ENCODE results near the gene WFDC13. TPM values are rescaled to one million over a fixed set of nuclear protein-coding genes. Genes with fewer than 3 reads are reported as not detected.

WFDC13 gene
- total RNA-seq, 1 experiment from 2014 or later, result not detected

- ChIA-PET POLR2A (no interaction called here), CTCF (no interaction called here)
- ATAC-seq, result no peak
- Mint-ChIP-seq H3K36me3 (peaks cover 6% of the 10 kb centered on the region), H3K27ac (no peak within 1 kb of the TSS), H3K4me1 (no peaks in the 10 kb centered on the region), H3K9me3 (peaks cover 52% of the 10 kb centered on the region), H3K27me3 (ENCODE audit: low read depth) (no peaks in the 10 kb centered on the region), H3K4me3 (no peak within 1 kb of the TSS)
- no peak for DNase-seq (ENCODE audit: low spot score)
- TF ChIP-seq, protein P1, sequence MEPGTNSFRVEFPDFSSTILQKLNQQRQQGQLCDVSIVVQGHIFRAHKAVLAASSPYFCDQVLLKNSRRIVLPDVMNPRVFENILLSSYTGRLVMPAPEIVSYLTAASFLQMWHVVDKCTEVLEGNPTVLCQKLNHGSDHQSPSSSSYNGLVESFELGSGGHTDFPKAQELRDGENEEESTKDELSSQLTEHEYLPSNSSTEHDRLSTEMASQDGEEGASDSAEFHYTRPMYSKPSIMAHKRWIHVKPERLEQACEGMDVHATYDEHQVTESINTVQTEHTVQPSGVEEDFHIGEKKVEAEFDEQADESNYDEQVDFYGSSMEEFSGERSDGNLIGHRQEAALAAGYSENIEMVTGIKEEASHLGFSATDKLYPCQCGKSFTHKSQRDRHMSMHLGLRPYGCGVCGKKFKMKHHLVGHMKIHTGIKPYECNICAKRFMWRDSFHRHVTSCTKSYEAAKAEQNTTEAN (CRISPR knock-in tag; IDR thresholded peaks at IDR 0.05), result no peak
- TF ChIP-seq CREB1 (CRISPR knock-in tag; IDR thresholded peaks at IDR 0.05) (no peak), SMAD3 (CRISPR knock-in tag; IDR thresholded peaks at IDR 0.05; ENCODE audit: borderline replicate concordance) (no peak), PREB (CRISPR knock-in tag; IDR thresholded peaks at IDR 0.05; ENCODE audit: borderline replicate concordance) (no peak), TEAD4 (CRISPR knock-in tag; IDR thresholded peaks at IDR 0.05) (no peak), NR3C1 (CRISPR knock-in tag; conservative IDR thresholded peaks at IDR 0.05; ENCODE audit: low read depth) (no peak), NR2C2 (CRISPR knock-in tag; IDR thresholded peaks at IDR 0.05) (no peak)
- TF ChIP-seq, protein P2, sequence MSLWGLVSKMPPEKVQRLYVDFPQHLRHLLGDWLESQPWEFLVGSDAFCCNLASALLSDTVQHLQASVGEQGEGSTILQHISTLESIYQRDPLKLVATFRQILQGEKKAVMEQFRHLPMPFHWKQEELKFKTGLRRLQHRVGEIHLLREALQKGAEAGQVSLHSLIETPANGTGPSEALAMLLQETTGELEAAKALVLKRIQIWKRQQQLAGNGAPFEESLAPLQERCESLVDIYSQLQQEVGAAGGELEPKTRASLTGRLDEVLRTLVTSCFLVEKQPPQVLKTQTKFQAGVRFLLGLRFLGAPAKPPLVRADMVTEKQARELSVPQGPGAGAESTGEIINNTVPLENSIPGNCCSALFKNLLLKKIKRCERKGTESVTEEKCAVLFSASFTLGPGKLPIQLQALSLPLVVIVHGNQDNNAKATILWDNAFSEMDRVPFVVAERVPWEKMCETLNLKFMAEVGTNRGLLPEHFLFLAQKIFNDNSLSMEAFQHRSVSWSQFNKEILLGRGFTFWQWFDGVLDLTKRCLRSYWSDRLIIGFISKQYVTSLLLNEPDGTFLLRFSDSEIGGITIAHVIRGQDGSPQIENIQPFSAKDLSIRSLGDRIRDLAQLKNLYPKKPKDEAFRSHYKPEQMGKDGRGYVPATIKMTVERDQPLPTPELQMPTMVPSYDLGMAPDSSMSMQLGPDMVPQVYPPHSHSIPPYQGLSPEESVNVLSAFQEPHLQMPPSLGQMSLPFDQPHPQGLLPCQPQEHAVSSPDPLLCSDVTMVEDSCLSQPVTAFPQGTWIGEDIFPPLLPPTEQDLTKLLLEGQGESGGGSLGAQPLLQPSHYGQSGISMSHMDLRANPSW (CRISPR knock-in tag; conservative IDR thresholded peaks at IDR 0.05; ENCODE audit: low read depth), result no peak
Observed at GRCh38 chr20:45670139-45670538, 31.7 kb upstream of the WFDC13 start, which contains the start of gene WFDC11. WFDC11 (minus strand) TSS chr20:45670239; CDS start chr20:45650600, 19,639 bp downstream.

DNA sequence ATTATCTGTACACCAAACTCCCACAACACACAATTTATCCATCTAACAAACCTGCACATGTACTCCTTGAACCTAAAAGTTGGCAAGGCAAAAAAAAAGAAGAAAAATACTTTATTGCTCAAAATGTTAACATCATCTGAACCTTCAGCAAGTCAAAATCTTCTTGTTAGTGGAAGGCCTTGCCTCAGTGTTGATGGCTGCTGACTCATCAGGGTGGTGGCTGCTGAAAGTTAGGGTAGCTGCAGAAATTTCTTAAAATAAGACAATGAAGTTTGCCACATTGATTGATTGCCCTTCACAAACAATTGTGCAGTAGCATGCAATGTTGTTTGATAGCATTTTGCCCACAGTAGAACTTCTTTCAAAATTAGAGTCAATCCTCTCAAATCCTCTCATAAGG is 29.1 kb upstream of the WFDC13 start:
- TF ChIP-seq CBFB (CRISPR knock-in tag; IDR thresholded peaks at IDR 0.05; ENCODE audit: low read depth) (no peak), NFYB (CRISPR knock-in tag; conservative IDR thresholded peaks at IDR 0.05; ENCODE audit: low read depth) (no peak), OVOL2 (CRISPR knock-in tag; IDR thresholded peaks at IDR 0.05; ENCODE audit: borderline replicate concordance) (no peak), FOXJ3 (CRISPR knock-in tag; IDR thresholded peaks at IDR 0.05; ENCODE audit: borderline replicate concordance) (no peak), ZNF671 (CRISPR knock-in tag; IDR thresholded peaks at IDR 0.05) (no peak), NR1H2 (CRISPR knock-in tag; IDR thresholded peaks at IDR 0.05) (no peak), SMAD3 (CRISPR knock-in tag; IDR thresholded peaks at IDR 0.05; ENCODE audit: borderline replicate concordance) (no peak), FOXK1 (CRISPR knock-in tag; IDR thresholded peaks at IDR 0.05) (no peak), CREM (CRISPR knock-in tag; IDR thresholded peaks at IDR 0.05) (no peak), HMGA2 (CRISPR knock-in tag; IDR thresholded peaks at IDR 0.05) (no peak), NR3C1 (CRISPR knock-in tag; conservative IDR thresholded peaks at IDR 0.05; ENCODE audit: low read depth) (no peak), ZNF121 (CRISPR knock-in tag; IDR thresholded peaks at IDR 0.05) (no peak), ZNF263 (CRISPR knock-in tag; IDR thresholded peaks at IDR 0.05; ENCODE audit: low read depth) (no peak), SP1 (CRISPR knock-in tag; conservative IDR thresholded peaks at IDR 0.05) (no peak), ZNF317 (CRISPR knock-in tag; IDR thresholded peaks at IDR 0.05; ENCODE audit: borderline replicate concordance, low read depth) (no peak), JUN (CRISPR knock-in tag; IDR thresholded peaks at IDR 0.05) (no peak)
- TF ChIP-seq, protein P3, sequence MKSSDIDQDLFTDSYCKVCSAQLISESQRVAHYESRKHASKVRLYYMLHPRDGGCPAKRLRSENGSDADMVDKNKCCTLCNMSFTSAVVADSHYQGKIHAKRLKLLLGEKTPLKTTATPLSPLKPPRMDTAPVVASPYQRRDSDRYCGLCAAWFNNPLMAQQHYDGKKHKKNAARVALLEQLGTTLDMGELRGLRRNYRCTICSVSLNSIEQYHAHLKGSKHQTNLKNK (CRISPR knock-in tag; IDR thresholded peaks at IDR 0.05), result no peak
- TF ChIP-seq, protein P4, sequence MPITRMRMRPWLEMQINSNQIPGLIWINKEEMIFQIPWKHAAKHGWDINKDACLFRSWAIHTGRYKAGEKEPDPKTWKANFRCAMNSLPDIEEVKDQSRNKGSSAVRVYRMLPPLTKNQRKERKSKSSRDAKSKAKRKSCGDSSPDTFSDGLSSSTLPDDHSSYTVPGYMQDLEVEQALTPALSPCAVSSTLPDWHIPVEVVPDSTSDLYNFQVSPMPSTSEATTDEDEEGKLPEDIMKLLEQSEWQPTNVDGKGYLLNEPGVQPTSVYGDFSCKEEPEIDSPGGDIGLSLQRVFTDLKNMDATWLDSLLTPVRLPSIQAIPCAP (CRISPR knock-in tag; IDR thresholded peaks at IDR 0.05), result no peak
- TF ChIP-seq, protein P5, sequence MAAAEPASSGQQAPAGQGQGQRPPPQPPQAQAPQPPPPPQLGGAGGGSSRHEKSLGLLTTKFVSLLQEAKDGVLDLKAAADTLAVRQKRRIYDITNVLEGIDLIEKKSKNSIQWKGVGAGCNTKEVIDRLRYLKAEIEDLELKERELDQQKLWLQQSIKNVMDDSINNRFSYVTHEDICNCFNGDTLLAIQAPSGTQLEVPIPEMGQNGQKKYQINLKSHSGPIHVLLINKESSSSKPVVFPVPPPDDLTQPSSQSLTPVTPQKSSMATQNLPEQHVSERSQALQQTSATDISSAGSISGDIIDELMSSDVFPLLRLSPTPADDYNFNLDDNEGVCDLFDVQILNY (CRISPR knock-in tag; IDR thresholded peaks at IDR 0.05), result no peak
- no peak overlapping the region for H3K27ac Mint-ChIP-seq
- no peaks in the 10 kb centered on the region for H3K27me3 Mint-ChIP-seq (ENCODE audit: low read depth)
- ChIA-PET POLR2A (no interaction called here), CTCF (no interaction called here)
- H3K9me3 Mint-ChIP-seq, result peaks cover 56% of the 10 kb centered on the region
- ATAC-seq, result no peak
- no peak overlapping the region for H3K4me3 Mint-ChIP-seq
- H3K4me1 Mint-ChIP-seq, result no peaks in the 10 kb centered on the region
- no peak for DNase-seq (ENCODE audit: low spot score)
- peaks cover 7% of the 10 kb centered on the region; the same call in 1 of the 2 replicates for H3K36me3 Mint-ChIP-seq

Data from WTC11 (cell line).